Progenitor cell of endocrine pancreas (in vitro differentiated cells): ENCODE measurements around the gene ARL9. TPM values are rescaled to one million over a fixed set of nuclear protein-coding genes. Genes with fewer than 3 reads are reported as not detected.

Experiments used
- DNase-seq: peaks from one replicate; pipeline ENCODE4 v3.0.0; 2021; ENCODE audit warnings: low spot score; ENCODE audit not compliant: unreplicated experiment
- H3K27ac Mint-ChIP-seq: 2 replicates; pipeline ENCODE4 v1.8.0; 2021; ENCODE audit warnings: mild to moderate bottlenecking, moderate library complexity, mixed read lengths
- H3K27me3 Mint-ChIP-seq: 2 replicates; pipeline ENCODE4 v1.8.0; 2021; ENCODE audit warnings: mixed read lengths
- H3K36me3 Mint-ChIP-seq: 2 replicates; pipeline ENCODE4 v1.8.0; 2022; ENCODE audit warnings: mixed read lengths; ENCODE audit not compliant: insufficient read depth
- H3K4me1 Mint-ChIP-seq: 2 replicates; pipeline ENCODE4 v1.8.0; 2021; ENCODE audit warnings: low read depth, mixed read lengths
- H3K4me3 Mint-ChIP-seq: 2 replicates; pipeline ENCODE4 v1.8.0; 2021; ENCODE audit warnings: low read depth, mild to moderate bottlenecking, moderate library complexity, mixed read lengths
- H3K9me3 Mint-ChIP-seq: 2 replicates; pipeline ENCODE4 v1.8.0; 2021; ENCODE audit warnings: low read depth, mixed read lengths
- total RNA-seq: library from RNA; stranded (reverse); gene quantifications from 2 replicates; pipeline ENCODE4 v1.2.1, GENCODE V29; 2021
- TF ChIP-seq, protein P1 (sequence below): fragments of 200-600 bp; sonication (generic); IDR thresholded peaks from one replicate; pipeline ENCODE4 v1.5.0; 2021; ENCODE audit warnings: antibody characterized with exemption, mild to moderate bottlenecking; ENCODE audit not compliant: unreplicated experiment

Gene ARL9
- total RNA-seq, 1 donor from 2014 or later, result 0.19 TPM

DNA sequence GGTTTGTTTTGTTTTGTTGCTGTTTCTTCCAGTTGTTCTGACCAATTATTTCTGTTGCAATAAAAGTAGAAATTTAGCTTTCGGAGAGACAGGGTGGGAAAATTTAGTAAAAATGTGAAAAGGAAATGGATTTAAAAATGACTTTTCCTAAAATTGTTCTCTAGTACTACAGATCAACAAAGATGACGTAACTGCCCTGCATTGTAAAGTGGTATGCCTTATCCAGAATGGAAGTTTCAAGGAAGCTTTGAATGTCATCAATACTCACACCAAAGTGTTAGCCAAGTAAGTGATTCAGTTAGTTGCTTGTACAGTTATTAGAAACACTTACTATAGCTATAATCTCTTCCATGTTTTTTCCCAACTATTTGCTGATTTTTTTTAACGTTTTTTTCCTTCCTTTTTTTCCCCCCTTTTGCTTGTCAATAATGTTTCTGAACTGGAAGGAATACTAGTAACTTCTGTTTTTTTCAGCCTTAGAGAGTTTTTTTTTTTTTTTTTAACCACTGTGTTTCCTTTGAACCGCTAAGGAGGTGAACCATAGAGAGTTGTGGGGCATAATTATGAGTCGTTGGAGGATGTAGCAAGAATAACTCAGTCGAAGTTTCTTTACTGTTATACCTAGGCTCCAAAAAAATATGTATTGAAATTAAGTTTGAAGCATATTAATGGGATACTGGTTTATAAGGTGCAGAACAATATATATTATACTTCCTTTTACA lies 35.9 kb upstream of the ARL9 start:
- TF ChIP-seq, protein P1, sequence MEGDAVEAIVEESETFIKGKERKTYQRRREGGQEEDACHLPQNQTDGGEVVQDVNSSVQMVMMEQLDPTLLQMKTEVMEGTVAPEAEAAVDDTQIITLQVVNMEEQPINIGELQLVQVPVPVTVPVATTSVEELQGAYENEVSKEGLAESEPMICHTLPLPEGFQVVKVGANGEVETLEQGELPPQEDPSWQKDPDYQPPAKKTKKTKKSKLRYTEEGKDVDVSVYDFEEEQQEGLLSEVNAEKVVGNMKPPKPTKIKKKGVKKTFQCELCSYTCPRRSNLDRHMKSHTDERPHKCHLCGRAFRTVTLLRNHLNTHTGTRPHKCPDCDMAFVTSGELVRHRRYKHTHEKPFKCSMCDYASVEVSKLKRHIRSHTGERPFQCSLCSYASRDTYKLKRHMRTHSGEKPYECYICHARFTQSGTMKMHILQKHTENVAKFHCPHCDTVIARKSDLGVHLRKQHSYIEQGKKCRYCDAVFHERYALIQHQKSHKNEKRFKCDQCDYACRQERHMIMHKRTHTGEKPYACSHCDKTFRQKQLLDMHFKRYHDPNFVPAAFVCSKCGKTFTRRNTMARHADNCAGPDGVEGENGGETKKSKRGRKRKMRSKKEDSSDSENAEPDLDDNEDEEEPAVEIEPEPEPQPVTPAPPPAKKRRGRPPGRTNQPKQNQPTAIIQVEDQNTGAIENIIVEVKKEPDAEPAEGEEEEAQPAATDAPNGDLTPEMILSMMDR, result no peak
- Mint-ChIP-seq H3K4me1 (peaks cover 33% of the 10 kb centered on the region), H3K36me3 (peaks cover 13% of the 10 kb centered on the region), H3K9me3 (no peaks in the 10 kb centered on the region), H3K27me3 (no peaks in the 10 kb centered on the region), H3K27ac (peak overlapping the region; percentile 80), H3K4me3 (peak overlapping the region; percentile 99)
- DNase-seq, result no peak

DNA sequence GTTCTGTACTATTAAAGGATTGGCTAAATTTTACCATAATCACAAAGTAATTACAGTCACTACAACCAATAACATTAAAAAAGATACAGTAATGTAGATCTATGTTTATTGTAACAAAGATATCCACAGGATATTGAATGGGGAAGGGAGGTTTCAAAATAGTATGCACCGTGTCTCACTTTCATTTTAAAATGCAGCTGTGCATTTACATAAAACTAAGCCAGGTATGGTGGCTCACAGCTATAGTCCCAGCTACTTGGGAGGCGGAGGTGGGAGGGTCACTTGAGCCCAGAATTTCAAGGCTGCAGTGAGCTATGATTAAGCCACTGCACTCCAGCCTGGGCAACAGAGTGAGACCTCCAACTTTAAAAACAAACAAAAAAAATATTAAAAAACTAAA lies 29.7 kb upstream of the ARL9 start:
- peaks cover 32% of the 10 kb centered on the region for H3K36me3 Mint-ChIP-seq
- no peak for DNase-seq
- H3K27ac Mint-ChIP-seq, result no peak overlapping the region

GRCh38 chr4:56477192-56477702 lies 28.3 kb upstream of the ARL9 start:
- no peak for DNase-seq
- peak overlapping the region; percentile 62 for H3K27ac Mint-ChIP-seq
- H3K9me3 Mint-ChIP-seq, result no peaks in the 10 kb centered on the region
- H3K27me3 Mint-ChIP-seq, result no peaks in the 10 kb centered on the region
- TF ChIP-seq, protein P1, result no peak
- peaks cover 30% of the 10 kb centered on the region for H3K36me3 Mint-ChIP-seq
- H3K4me3 Mint-ChIP-seq, result no peak overlapping the region
- H3K4me1 Mint-ChIP-seq, result no peaks in the 10 kb centered on the region

More for the DNA sequence above, 29.7 kb upstream of the ARL9 start:
- Mint-ChIP-seq H3K4me3 (no peak overlapping the region), H3K4me1 (no peaks in the 10 kb centered on the region), H3K27me3 (no peaks in the 10 kb centered on the region), H3K9me3 (no peaks in the 10 kb centered on the region)
- TF ChIP-seq, protein P1, result no peak

- H3K36me3 Mint-ChIP-seq, result peaks cover 30% of the 10 kb centered on the region
- H3K4me1 Mint-ChIP-seq, result no peaks in the 10 kb centered on the region
- no peaks in the 10 kb centered on the region for H3K27me3 Mint-ChIP-seq
Measured at GRCh38 chr4:56480691-56481090, 24.9 kb upstream of the ARL9 start.

GRCh38 chr4:56496241-56496640 lies 9.3 kb upstream of the ARL9 start:
- no peak for DNase-seq
- Mint-ChIP-seq H3K4me1 (peaks cover 5% of the 10 kb centered on the region), H3K4me3 (no peak overlapping the region), H3K27me3 (no peaks in the 10 kb centered on the region), H3K27ac (no peak overlapping the region), H3K9me3 (no peaks in the 10 kb centered on the region), H3K36me3 (peaks cover 42% of the 10 kb centered on the region)
- TF ChIP-seq, protein P1, result no peak

More at GRCh38 chr4:56480691-56481090, 24.9 kb upstream of the ARL9 start:
- no peak overlapping the region for H3K4me3 Mint-ChIP-seq
- TF ChIP-seq, protein P1, result no peak
- no peaks in the 10 kb centered on the region for H3K9me3 Mint-ChIP-seq
- no peak overlapping the region for H3K27ac Mint-ChIP-seq
- DNase-seq, result no peak
